GM19240 (cell line): ENCODE data around the gene ANKRD33B.
"Not testable (repeated sequence)": the region's sequence is repeated elsewhere in the genome, so short reads cannot be mapped to it uniquely, and the experiment has no call there.

Experiments used
- DNase-seq: peaks from one replicate; pipeline ENCODE4 v3.0.0; 2011; ENCODE audit warnings: low spot score; ENCODE audit not compliant: insufficient read length

ANKRD33B gene

DNA sequence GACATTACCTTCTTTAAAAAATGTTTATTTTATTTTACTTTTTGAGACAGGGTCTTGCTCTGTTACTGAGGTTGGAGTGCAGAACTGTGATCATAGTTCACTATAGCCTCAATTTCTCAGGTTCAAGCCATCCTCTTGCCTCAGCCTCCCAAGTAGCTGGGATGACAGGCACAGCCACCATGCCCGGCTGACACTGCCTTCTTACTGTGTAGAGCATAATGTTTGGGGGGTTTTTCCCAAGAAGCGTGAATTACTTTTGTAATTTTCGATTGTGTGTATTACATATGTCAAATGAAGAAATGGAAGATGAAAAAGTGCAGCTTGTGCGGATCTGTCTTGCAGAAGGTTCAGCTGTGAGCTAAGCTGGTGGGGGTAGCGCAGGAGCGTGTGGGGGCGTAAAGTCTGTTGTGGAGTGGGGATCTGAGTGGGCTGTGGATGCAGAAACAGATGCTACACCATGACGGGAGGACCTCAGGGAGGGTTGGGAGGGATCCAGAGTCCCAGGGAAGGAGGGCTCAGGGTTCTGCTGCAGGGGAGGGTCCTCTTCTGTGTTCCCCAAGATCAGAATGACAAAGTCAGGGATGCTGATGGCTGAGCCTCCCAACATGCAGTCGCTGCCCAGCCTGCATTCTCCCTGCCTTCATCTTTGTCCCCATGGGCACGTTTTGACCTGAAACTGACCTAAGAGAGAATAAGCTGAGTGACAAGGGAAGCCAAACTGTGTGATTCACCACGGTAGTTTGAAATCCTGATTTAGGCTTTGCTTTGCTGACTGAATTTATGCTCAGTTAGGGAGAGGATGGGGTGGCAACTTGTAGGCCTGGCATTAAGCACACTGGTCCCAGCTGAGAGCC is 6.8 kb upstream of the ANKRD33B start:
- DNase-seq = no peak

DNA sequence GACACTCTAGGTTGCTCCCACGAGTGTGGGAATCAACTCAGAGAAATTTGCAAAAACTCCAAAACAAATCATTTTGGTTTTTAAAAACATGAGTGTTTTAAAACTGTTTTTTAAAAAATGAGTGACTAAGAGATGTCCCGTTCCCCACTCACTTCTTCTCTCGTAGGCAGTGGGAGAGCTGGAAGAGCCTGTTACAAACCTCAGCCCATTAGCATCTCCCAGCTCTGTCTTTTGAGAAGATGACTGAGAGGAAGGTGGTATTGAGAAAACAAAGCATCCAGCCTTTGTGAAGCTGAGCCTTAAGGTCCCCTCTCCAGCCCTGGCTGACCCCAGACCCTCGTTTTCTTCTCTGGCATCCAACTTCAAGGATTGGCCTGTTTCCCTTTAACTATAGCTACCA is 4.7 kb upstream of the ANKRD33B start:
- no peak for DNase-seq

DNA sequence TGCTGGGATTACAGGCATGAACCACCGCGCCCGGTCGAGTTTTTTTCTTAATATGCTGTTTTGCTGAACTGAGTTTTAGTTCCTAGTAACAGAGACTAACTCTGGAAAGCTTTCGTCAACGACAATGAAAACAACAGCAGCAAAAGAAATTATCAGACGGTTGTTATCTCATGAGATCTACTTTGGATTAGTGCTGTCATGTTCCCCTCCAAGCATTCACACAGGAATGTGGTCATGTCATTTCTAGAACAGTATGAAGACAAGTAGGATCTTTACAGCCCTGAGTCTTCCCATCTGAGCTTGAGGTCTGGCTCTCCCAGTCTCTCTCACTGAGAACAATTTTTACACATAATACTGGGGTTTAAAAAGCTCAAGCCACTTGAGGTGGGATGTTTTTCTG is 4.0 kb upstream of the ANKRD33B start:
- DNase-seq = no peak

DNA sequence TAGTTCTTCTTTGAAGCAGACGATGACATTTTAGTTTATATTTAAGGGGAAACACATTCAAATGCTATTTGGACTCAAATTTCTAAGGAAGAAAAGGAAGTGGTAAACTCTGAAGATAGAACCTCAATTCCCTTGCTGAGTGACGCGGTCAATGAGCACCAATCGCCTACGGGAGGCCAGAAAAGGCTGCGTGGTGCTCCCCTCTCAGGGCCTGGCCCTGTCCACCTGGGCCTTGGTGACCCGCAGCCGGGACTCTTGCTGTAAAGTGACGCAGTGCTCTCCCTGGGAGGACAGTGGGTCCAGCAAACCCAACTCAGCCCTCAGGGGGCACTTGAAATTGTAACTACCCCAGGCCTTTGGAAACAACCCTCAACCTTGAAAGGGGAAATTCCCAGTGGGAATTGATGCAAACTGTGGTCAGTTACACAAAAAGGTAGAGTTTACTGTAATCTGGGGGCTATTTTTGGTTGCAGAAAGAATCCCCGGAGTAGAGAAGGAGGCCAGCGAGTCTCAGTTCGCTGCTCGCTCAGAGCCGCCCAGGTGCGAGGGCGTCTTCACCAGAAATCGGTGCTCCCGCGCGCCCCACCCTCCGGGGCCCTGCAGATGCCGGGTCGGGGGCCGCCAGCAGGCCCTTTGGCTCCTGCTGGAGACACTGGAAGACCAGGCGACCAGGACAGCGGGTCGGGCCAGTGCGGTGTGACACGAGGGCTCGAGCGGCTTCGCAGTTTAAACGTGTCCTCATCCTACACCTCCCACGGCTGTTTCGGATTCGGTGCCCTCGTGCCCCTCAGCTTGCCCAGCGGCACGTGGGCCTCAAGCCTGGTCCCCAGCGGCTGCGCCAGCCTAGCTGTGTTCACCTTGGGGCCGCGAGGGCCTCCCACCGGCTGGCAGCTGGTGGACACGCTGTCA is 1.4 kb upstream of the ANKRD33B start:
- no peak for DNase-seq

DNA sequence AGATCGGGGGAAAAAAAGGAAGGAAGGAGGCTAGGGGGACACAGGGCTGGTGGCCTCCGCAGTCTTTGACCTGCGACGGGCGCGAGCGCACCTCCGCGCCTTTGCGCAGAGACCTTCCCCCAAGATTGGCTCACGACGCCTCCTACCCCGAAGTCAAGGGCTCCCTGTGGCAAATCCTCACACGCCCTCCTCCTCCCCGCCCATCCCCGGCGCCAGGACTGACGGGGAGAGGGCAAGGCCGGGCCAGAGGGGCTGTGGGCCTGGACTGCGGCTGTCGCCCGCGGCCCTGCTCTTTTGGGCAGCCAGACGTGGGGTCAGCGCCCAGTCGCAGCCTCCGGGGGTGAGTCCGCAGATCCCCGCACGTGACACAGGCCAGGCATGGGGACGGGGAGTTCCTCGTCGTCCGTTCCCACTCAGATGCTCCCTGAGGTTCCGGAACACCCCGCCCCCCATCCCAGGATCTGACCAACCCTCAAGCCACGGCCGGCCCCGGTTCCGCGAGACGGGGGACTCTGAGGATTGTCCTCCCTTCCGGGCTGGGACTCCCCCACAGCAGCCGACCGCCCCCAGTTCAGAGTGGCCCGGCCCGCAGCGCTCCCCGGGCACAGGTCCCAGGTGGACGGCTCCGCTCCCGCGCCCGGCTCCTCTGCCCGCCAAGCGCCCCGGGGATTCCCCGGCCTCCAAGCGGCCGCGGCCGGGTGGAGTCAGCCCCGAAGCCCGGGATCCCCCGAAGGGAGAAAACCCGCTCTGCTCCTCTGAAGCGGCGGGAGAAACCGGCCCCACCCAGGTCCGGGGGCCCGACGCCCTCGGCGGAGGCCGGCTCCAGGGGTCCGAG is 543 bp upstream of the ANKRD33B start:
- DNase-seq = no peak

DNA sequence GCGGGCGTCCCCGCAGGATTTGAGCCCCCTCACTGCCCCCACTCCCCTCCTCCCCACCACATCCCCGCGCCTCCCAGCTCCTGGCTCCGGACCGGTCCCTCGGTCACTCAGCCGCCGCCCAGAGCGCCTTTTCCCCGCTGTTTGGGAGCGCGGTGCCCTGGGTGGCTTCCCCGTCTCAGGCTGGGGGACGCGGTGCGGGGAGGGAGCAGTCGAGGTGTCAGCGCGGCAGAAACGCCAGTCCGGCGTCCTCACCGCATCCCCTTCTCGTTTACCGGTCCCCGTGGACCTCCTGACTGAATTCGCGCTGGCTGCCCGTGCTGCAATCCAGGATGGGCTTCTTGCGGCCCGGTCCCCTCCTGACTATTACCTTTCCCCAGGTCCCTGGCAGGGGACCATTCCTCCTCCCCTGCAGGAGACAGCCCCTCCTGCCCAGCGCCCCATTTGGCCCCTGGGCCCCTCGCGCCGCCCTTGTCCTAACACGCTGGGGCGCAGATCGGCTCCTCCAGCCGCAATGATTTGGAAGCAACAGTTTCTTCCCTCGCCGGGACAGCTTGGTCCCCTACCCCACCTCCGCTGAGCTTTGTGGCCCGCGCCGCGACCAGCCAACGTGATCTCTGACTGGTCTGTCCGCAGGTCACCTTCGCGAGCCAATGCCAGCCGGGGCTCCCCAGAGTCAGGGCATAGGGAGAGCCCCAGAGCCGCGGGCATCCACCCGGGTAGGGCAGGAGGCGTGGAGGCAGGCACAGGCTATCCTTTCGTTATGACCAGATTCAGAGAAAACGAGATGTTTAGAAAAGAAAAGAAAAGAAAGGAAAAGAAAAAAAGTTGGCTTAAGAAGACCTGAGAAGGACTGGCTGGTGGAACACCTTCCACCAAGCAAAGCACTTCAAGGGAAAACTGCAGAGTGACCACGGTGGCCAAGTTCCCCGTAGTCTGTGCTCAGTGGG is 1.2 kb downstream of the ANKRD33B start:
- no peak for DNase-seq

DNA sequence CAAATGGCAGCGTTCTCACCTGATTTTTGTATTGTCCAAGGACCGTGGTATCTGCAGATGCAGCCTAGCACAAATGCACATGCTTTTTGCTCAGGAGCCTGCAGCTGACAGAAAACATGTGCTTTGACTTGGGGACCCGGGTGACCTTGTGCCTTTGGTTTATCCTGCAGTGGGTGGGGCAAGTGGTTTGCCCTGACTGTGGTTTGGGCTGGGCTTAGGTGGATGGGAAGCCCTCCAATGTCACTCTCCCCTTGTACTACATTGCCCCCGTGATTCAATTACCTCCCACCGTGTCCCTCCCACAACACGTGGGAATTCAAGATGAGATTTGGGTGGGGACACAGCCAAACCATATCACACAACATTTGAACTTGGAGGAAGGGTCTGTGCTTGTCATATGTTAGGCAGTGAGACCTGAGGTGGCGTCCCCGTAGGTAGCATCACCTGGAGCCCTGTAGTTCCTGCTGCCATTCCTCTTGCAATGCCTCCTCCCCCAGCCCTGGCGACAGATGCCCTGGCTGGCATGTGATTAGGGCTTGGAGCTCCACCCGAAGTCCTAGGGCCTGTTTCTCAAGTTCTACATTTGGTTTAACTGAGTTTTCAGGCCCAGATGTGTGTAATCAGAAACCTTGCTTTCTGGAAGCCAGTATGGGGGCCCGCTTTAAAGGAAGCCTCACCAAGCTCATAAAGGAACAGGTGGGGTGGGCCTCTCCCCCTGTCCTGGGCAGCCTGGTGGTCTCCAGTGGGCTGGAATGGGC is 2.1 kb downstream of the ANKRD33B start:
- DNase-seq = no peak

DNA sequence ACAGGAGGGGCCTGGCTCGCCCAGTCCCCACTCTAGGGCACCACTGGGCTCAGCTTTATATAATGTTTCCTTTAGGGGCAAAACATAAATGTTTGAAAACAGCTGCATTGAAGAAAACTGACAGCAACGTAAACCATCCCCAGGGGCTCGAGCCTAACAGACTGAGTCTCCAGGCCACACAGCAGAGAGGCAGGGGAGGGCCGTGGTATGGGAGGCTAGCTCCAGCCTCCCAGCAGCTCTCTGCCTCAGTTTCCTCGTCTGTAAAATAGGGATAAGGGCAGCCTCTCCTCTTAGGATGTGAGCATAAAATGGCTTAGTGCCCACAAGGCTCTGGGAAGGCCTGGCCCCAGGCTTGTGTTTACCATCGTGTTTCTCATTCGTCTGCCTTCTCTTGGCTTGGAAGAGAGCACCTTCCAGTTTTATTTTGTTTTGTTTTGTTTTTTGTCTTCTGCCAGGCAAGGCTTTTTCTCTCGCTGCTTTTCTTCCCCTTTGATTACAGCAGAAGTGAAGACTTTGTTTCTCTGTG is 2.7 kb downstream of the ANKRD33B start:
- DNase-seq = no peak

DNA sequence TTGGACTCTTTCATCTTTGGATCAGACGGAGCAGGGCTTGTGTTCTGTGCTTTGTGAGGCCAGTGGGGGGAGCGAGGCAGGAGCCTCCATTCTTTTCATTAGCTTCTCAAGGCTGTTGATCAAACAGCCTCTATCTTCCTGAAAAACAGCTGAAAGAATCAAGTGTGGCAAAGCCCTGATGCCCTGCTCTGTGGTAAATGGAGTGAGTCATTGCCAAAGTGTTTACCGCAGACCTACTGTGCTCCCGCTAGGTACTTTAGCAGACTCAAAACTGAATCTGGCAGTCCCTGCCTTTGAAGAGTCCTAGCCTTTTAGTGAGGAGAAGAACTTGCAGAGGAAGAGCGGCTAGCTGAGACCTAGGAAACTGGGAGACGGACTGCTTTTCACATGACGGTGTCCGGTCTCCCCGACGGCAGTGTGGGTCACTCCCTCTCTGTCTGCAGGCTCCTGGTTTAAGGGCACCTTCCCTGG is 3.3 kb downstream of the ANKRD33B start:
- DNase-seq = no peak

DNA sequence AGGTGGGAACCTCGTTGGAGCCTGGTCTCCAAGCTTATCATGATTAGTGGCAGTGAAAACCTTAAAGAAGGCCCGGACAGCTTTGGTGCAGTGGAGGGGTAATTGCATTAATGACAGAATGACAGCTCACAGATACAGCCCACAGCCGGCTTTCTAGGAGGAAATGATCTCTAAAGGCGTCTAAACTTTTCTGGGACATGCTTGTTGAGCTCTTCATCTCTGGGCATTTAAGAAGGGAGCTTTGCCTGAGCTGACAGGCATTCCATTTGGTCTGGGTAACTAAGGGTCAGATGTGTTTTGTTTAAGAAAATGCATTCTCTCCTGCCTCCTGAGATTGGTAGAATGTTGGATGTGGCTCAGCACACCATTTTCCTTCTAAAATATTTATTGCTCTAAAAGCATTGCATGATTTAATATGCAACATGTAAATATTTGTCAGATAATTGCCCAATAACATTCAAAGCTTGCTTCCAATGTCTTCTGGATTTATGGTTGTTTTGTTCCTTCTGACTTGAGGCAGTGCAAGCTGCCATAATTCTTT is 4.0 kb downstream of the ANKRD33B start:
- no peak for DNase-seq

DNA sequence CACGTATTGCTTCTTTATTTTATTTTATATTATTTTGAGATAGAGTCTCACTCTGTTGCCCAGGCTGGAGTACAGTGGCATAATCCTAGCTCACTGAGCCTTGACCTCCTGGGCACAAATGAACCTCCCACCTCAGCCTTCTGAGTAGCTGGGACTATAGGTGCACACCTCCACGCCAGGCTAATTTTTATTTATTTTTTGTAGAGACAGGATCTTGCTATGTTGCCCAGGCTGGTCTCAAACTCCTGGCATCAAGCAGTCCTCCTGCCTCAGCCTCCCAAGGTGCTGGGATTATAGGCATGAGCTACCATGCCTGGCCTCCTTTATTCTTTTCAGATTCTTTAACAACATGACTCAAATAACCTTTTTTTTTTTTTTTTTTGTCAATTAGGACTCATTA is 6.7 kb downstream of the ANKRD33B start:
- not testable (repeated sequence) for DNase-seq

DNA sequence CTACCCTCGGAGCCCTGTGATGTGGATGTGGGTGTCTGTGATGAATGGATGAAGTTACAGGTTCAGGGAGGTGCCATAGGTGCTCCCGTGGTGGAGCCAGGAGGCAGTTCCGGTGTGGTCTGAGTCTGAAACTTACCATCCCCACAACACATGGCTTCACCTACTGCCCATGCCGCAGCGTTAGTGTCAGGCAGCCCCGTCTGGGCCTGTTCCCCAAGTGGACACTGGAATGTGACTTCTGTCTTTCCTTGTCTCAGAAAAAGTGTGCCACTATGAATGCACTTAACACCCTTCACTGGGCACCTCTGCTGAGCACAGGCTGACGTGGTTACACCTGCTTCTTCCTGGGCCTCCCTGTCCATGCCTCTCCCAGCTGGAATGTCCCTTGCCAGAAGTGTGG is 8.6 kb downstream of the ANKRD33B start:
- DNase-seq = no peak

DNA sequence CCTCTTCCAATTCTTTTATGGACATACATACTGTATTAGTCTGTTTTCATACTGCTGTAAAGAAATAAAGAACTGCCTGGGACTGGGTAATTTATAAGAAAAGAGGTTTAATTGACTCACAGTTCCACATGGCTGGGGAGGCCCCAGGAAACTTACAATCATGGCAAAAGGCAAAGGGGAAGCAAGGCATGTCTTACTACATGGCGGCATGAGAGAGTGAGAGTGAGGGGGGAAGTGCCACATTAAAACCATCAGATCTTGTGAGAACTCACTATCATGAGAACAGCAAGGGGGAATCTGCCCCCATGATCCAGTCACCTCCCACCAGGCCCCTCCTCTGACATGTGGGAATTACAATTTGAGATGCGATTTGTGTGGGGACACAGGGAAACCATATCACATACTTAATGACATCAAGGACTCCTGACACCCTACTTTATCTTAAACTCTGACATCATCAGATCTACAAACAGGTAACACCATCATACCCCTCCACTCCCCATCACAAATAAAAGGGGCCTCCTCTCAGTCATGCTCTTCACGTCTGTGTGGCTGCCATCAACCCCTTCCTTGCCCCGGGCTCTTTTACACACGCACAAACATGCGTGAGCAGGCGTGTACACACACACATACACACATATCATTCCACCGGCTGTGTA is 9.7 kb downstream of the ANKRD33B start:
- DNase-seq = no peak

DNA sequence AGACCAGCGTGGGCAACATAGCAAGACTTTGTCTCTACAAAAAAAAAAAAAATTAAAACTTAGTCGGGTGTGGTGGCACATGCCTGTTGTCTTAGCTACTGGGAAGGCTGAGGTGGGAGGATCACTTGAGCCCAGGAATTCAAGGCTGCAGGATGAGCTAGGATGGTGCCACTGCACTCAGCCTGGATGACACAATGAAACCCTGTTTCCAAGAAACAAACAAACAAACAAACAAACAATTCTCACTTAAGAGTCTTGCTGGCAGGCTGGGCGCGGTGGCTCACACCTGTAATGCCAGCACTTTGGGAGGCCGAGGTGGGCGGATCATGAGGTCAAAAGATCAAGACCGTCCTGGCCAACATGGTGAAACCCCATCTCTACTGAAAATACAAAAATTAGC is 11.0 kb downstream of the ANKRD33B start:
- not testable (repeated sequence) for DNase-seq

DNA sequence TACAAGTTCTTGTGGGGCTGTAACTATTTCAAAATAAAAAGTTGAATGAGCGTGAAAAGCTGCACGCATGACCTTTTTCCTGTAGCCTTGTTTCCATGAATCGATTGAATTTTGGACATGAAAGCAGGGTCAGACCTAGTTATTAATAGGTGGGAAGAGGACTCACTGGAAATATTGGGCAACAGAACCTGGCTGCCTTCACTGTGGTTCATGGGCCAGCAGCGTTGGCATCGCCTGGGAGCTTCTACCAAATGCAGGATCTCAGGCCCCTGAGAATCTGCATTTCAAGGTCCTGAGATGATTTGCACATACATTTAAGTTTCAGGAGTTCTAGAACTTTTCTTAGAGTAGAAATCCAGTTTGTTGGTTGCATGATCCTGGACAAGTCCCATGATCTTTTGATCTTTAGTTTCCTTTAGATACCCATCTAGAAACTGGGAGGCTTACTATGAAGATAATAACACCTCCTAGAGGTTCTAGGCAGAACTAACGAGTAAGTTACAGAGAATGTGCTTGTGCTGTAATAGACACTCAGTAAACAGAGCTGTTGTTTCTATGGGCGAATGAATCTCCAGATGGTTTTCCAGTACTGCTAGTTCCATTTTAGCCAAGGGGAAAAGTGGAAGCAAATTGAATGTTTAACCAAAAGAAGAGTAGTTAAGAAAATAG is 12.4 kb downstream of the ANKRD33B start:
- DNase-seq = no peak

DNA sequence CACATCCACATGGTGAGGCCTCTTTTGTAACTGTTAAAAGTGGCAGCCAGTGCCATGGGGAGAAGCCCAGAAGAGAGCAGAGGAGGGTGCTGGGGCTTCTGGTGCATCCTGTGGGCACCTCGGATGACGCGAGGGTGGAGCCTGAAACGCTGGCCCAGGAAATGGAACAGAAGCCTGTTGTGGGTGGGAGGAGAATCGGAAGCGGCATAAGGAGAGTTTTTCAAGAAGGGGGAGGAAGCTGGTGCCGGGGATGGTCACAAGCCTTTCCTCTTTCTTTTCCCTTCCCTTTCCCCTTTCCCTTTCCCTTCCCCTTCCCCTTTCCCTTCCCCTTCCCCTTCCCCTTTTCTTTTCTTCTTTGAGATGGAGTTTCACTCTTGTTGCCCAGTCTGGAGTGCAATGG is 12.9 kb downstream of the ANKRD33B start:
- DNase-seq = no peak

DNA sequence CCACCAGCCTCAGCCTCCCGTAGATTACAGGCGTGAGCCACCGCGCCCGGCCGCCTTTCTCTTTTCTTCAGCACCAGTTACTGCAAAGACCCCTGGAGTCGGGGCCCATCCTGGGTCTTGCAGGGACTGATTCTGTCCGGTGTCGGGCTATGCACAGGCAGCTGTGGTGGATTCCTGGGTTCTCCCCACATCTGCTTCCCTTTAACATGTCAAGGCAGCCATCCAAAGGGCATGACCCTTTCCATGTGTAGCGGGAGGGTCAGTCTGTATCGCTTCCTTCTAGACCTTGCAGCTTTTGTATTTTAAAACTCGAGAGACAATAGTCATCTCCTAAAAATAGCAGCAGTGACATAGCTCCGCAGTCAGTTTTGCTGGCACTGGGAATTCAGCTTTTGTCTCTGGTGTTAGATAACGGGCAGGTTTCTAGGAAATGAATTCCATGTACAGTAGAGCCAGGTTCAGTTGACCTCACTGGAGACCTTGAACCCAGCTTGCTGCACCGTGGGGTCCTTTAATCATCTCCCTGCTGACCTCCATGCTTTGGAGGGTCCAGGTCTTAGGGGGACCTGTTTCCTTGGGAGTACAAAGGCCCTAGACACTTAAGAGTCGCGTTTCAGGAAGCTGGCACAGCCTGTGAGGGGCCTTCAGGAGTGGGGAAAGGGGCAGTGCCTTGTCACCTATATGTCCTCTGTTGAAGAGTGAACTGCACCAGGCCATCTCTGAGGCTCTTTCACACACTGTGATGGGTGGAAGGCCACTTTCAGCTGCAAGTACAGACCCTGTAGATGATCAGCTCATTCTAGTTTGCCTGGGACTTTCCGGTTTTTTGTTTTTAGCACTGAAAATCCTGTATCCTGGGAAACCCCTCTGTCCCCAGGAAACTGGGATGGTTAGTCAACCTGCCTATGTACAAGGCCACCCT is 13.8 kb downstream of the ANKRD33B start:
- no peak for DNase-seq
